Stimulated activated CD4-positive, alpha-beta T cell treated with anti-CD3 and anti-CD28 coated beads, TNF-alpha, amount 100 ng/mL, for 48 hours (primary cell): ENCODE measurements around the gene GOLPH3.

ENCODE experiments used
- DNase-seq, 3 donors: peaks; one replicate each; pipeline ENCODE4 v3.0.0-alpha.2; 2020; ENCODE audit warnings: low read depth in 3 of 3

The GOLPH3 gene

GRCh38 chr5:32170303-32171151 lies 3.6 kb downstream of the GOLPH3 start:
- no peak for DNase-seq

GRCh38 chr5:32168460-32169033 lies 5.6 kb downstream of the GOLPH3 start:
- no peak for DNase-seq

GRCh38 chr5:32165597-32165996 lies 8.5 kb downstream of the GOLPH3 start:
- no peak for DNase-seq

GRCh38 chr5:32163785-32164184 lies 10.3 kb downstream of the GOLPH3 start:
- no peak for DNase-seq

- DNase-seq, result no peak
Measured at GRCh38 chr5:32163053-32163452, 11.1 kb downstream of the GOLPH3 start.

DNA sequence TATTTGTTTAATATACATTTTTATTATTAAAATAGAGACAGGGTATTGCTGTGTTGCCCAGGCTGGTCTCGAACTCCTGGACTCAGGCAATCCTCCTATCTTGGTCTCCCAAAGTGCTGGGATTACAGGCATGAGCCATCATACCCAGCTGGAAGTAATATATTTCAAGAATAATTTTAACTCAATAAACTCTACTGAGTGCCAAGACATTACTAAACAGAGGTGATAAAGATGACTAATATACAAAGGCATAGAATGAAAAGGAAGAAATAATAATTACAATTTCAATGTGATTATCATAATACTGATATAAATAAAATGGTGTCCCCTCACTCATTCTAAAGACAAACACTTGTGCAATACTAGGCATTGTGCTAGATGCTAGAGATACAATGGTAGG lies 13.9 kb downstream of the GOLPH3 start:
- no peak for DNase-seq

DNA sequence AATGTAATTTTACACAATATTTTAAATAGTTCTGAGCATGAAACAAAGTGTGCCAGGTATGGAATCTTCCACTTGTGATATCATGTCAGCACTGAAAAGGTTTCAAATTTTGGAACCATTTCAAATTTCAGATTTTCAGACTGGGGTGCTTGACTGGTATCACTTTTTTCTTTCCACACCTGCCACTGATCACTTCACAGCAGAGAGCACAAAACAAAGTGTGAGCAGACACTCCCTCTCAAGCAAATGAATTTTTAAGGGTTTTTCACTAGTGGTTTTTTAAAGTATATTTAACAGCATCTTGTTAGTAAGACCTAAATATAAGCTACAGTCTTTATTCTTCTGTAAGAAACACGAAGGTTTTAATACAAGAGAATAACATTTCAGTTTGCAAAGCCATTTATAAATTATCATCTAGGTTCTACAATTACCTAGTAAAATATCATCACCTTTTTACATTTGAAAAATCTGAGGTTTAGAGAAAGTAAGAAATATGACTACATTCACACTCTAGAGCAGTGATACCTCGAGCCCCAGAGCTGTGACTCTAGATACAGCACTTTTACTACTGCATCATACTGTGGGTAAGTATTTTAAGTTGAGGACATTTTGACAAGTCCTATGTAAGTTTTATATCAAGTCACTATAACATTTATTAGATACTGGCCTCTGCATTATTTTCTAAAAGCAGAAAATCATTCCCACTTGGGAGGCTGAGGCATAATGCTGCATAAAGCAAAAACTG lies 14.6 kb downstream of the GOLPH3 start:
- no peak for DNase-seq

DNA sequence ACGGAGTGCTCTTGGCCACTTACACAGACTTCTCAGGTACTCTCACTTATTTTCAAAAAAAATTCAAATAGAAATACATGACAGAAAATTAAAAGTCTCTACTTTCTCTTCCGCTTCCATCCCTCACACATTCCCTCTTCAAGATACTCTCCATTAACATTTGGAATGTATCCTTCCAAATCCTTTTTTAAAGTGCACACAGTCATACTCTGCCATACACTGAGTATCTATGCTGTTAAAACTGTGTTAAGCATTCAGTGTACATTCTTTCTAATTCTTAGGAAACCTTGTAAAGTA lies 15.5 kb downstream of the GOLPH3 start:
- no peak for DNase-seq

DNA sequence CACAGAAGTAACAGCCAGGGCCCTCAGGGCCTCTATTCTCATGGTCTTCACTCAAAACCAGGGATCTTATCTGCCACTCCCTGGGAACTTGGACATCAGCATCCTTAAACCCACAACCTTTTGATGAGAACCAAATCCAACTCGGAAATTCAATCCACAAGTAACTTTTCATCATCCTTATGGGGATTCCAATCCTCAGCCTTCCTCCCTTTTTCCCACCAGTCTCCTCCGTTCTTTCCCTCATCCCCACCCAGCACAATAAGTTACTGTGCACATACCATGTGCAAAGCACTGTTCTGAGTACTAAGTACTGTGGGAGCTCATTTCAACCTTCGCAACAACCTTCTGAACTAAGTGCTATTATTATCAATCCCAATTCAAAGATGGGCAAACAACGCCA lies 17.0 kb downstream of the GOLPH3 start:
- DNase-seq, result no peak

GRCh38 chr5:32156635-32157034 lies 17.5 kb downstream of the GOLPH3 start:
- DNase-seq, result no peak

- DNase-seq, result no peak
Measured at GRCh38 chr5:32155211-32155610, 18.9 kb downstream of the GOLPH3 start.

GRCh38 chr5:32153723-32154122 lies 20.4 kb downstream of the GOLPH3 start:
- DNase-seq, result no peak

GRCh38 chr5:32151198-32151597 lies 22.9 kb downstream of the GOLPH3 start:
- DNase-seq, result no peak

- no peak for DNase-seq
Measured at GRCh38 chr5:32150366-32150765, 23.8 kb downstream of the GOLPH3 start.

DNA sequence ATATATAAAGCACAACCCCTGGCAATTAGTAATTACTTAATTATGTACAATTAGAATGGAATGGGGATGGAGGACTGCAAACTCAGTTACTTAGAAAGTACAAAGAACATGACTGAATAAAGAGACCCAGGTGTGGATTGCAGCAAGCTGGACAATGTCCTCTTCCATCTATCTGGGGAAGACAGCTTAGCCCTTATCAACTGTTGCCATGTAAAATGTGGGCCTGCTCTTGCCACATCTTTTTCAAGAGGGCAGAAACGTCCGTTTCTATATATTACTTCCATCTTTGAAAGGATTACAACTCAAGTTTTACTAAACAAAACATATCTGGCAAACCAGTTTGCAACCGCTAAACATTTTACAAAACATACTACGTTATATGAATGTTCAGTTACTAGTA lies 26.2 kb downstream of the GOLPH3 start:
- no peak for DNase-seq

DNA sequence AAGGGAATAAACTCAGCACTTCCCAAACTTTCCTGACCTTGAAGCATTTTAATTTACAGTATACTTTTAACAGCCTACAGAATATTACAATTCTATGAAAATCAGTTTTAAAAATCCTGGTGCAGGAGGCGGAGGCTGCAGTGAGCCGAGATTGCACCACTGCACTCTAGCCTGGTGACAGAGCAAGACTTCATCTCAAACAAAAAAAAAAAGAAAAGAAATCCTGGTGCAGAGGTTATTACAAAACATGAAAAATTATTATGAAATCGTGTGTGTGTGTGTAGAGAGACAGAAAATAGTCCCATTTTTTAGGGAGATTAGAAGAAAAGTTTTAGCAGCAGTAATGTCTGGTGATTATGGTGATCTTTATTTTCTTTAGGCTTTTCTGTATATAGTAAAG lies 26.9 kb downstream of the GOLPH3 start:
- DNase-seq, result no peak

GRCh38 chr5:32145378-32145777 lies 28.7 kb downstream of the GOLPH3 start:
- no peak for DNase-seq

DNA sequence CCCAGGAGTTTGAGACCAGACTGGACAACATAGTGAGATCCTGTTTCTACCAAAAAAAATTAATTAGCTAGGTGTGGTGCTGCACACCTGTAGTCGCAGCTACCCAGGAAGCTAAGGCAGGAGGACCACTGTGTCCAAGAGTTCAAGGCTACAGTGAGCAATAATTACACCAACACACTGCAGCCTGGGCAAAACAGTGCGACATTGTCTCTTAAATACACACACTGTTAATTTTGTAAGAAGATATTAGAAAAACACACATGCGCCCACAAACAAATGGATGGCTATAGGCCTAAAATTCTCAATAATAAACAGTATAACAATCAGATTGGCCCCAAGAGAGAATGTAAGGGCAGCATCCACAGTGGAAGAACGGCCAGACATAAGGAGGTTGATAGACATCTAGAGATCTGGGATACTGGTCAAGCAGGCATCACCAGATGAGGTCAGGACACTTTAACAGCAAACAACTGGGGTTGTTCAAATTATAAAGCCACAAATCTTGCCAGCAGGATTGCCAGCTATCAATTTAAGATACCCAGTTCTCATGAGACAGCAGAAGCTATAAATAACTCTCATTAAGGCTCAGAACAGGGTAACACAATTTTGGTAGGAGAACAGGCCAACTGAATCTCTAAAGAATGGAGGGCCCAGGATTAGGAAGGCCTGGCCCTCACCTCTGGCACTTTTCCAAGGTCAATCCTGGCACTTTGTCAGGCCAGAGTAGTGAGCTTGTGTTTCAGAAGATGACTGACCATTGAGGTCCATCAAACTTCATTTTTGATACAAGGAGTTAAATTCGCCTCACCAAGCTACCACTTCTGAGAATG lies 29.5 kb downstream of the GOLPH3 start:
- no peak for DNase-seq

- no peak for DNase-seq
Measured at GRCh38 chr5:32143617-32144377, 30.3 kb downstream of the GOLPH3 start.

DNA sequence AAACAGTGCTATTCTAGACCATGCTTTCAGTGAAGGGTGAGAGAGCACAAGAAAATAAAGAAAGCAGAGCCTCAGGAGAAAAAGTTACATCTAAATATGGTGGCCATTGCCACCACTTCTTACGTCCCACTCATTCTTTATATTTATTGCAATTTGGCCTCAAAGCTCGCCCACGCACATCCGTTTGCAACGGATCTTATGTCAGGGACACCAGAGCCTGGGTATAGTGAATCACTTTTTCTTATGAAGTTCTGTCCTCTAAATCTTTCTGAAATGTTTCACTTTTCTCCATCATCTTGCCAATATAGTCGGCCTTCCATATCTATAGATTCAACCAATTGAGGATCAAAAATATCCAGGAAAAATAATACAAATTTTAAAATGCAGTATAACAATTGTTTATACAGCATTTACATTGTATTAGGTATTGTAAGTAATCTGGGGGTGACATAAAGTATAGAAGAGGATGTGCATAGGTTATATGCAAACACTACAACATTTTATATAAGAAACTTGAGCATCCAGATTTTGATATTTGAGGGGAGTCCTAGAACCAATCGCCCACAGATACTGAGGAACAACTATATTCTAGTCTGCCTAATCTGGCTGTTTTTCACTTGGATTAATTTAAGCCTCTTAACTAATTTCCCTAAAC lies 35.2 kb downstream of the GOLPH3 start:
- DNase-seq, result peak; percentile 58 to 72 (median 67)

GRCh38 chr5:32136342-32136741 lies 37.8 kb downstream of the GOLPH3 start:
- no peak for DNase-seq
